Fibroblast of skin of left quadriceps (primary cell): Measurements from ENCODE around the gene ELOF1.
"Not testable (repeated sequence)": the region's sequence is repeated elsewhere in the genome, so short reads cannot be mapped to it uniquely, and the experiment has no call there.

Experiments
- DNase-seq, 2 experiments: peaks; one replicate each; pipeline ENCODE4 v3.0.0-alpha.2; 2013; ENCODE audit warnings: low read depth in 2 of 2

The ELOF1 gene

DNA sequence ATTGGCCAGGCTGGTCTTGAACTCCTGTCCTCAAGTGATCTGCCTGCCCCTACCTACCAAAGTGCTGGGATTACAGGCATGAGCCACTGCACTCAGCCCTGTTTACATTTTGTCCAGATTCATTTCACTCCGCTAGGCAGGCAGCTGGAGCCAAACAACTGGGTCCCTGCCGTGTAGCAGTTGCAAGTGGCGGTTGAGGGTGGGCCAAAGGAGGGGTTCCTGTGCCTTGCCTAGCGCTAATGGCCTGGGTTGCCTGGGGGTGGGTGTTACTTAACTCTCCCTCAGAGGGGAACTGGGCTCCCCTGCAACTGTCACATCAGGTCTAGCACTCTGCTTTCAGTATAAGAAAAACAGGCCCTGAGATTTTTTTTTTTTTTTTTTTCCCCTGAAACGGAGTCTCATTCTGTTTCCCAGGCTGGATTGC is 11.0 kb upstream of the ELOF1 start:
- DNase-seq: no peak

DNA sequence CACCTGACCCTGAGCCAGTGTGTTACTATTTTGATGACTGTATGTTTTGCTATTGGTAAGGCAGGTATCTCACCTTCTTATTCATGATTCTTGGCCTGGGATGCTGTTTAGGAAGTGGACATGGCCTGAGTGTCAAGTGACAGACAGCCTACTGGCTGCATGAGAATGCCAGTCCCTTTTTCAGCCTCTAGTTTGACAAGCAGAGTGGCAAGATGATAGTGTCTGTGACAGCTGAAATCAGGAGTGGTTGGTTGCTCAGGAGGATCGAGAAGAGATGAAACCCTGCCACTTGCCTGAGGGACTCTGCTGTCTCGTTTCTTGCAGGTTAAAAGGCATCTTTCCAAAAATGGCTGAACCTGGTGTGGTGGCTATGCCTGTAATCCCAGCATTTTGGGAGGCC is 7.1 kb upstream of the ELOF1 start:
- DNase-seq: no peak

DNA sequence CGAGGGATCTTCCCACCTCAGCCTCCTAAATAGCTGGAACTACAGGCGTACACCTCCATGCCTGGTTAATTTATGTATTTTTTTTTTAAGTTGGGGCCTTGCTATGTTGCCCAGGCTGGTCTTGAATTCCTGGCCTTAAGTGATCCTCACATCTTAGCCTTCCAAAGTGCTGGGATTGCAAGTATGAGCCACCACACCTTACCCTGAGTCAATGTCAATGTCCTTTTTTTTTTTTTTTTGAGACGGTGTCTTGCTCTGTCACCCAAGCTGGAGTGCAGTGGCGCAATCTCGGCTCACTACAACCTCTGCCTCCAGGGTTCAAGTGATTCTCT is 6.6 kb upstream of the ELOF1 start:
- DNase-seq: not testable (repeated sequence)

DNA sequence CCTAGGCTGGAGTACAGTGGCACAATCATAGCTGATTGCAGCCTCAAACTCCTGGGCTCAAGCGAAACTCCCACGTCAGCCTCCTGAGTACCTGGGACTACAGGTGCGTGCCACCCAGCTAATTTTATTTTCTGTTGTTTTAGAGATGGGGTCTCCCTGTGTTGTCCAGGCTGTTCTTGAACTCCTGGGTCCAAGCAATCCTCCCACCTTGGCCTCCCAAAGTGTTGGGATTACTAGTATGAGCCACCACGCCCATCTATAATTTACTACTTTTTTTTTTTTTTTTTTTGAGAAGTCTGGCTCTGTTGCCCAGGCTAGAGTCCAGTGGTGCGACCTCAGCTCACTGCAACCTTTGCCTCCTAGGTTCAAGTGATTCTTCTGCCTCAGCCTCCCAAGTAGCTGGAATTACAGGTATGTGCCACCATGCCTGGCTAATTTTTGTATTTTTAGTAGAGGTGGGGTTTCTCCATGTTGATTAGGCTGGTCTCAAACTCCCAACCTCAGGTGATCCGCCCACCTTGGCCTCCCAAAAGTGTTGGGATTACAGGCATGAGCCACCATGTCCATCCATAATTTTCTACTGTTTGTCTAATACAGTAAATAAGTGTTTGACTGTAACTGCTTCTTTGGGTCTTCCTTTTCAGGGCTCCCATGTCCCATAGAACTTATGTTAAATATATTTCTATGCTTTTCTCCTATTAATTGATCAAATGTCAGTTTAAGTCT is 5.2 kb upstream of the ELOF1 start:
- not testable (repeated sequence) for DNase-seq

DNA sequence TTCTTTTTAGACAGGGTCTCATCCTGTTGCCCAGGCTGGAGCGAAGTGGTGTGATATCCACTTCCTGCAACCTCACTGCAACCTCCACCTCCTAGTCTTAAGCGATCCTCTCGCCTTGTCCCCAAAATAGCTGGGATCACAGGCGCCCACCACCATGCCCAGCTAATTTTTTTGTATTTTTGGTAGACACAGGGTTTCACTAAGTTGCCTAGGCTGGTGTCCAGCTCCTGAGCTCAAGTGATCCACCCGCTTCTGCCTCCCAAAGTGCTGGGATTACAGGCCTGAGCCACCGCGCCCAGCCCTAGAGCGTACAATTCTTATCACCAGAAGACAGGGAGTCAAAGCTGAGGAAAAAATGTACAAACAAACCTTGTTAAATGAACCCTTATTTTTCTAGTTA is 4.5 kb upstream of the ELOF1 start:
- DNase-seq: no peak

DNA sequence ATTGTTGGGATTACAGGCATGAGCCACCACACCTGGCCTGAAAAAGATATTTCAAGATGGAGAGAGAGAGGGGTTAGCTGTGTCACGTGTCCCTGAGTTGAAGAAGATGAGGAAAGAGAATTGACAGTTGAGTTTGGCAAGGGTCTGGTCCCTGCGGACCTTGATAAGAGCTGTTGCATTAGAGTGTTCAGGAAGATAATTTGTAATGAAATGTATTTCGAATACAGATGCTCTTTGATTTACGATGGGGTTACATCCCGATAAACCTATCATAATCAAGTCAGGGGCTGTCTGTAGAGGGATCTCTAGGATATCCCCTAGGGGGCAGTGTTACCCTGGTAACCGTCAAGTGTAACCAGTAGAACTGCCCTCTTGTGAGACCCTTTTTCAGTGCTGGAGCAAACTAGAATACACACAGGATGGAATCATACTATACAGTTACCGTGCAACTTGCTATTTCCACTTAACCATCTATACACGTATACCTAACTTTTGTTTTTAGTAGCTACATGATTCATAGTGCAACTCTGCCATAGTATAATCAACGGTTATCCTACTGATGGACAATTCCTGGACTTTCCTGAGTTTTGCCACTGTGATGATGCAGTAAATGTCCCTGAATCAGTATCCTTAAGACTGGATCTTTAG is 1.5 kb upstream of the ELOF1 start:
- DNase-seq: peak; percentile 35 to 40

DNA sequence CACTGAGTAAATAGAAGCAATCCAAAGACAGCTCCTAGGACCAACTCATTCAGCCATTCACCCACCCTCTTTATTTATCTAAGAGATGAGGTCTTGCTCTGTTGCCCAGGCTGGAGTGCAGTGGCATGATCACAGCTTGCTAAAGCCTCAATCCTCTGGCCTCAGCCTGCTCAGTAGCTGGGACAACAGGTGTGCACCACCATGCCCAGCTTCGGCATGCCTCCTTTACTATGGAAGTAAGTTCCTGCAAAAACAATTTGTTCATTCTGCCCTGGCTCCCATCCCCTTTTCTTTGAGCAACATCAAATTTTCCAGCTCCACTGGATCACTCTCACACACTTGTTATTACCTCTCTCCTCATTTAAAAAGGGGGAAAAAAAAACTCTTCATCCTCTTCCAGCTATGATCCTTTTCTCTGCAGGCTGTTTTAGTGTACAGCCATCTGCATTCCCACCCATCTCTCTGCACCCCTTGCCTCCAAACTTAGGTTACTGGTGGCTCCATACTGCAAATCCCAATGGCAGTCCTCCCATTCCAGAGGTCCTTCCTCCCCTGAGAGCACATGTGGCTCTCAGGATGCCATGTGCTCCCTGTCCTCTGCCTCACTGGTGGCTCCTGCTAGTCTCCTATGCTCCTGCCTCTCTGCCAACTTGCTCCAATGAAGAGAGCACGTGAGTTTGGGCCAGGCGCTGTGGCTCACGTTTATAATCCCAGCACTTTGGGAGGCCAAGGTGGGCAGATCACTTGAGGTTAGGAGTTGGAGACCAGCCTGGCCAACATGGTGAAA is 2.2 kb downstream of the ELOF1 start:
- DNase-seq: no peak

DNA sequence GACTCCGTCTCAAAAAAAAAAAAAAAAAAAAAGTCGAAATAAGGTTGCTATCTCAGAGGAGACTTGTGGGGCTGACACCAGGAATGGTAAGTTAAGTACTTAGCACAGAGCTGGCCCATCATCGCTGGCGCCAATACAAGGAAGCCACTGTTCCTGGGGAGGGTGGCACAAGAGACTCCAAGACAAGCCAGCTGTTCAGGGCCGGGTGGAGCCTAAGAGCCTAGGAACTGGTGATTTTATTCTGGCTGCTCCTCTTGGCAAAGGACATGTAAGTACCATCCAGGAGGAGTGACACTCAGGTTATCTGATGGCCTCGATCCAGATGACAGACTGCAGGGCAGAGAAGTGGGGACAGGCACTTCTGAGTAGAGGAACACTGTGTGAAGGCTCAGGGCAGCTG is 3.8 kb downstream of the ELOF1 start:
- no peak for DNase-seq

DNA sequence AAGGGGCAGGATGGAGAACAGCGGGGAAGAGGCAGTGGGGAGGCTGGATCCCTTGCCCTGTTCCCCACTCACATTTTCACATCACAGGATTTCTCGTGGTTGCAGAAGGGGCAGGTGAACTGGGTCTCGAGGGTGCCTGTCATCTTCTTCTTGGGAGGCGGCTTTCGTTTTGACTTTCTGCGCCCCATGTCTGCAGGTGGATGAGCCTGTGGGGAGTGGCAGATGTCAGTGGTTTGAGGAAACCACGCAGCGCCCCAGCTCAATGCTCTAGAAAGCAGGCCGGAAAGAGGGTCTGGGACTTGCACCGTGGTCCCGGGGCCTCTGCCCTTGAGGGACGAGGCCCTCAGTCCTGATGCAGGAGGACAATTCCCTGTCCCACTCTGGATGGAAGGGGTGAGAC is 4.9 kb downstream of the ELOF1 start:
- DNase-seq: no peak

DNA sequence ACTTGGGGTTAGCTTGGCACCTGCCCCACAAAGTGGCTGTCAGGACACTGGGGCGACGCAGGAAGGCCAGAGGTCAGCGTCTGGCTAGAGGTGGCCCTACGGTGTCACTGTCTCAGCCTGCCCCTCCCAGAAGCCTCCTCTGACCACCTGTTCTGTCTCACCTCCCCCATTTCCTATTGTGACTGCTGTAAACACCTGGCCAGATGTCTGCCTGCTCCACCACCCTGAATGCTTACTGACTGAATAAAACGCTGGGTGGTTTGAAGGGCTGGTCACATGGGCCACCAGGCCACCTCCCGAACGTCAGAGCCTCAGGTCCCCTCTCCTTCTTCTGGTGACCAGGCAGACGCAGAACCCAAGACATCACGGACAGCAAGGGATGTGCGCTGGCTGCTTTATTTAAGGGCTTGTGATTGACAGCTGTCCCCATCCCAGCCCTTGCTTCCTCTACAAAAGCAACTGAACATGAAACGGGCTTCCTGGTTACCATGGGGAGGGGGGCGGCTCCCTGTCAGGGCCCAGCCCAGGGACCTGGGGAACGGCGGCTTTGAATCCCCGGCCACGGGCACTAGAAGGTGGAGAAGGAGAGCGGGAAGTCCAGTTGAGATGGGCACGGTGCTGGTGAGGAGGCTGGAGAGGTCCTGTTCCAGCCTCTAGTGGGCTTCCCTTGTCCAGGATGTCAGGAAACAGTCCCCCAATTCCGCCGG is 6.2 kb downstream of the ELOF1 start:
- no peak for DNase-seq

DNA sequence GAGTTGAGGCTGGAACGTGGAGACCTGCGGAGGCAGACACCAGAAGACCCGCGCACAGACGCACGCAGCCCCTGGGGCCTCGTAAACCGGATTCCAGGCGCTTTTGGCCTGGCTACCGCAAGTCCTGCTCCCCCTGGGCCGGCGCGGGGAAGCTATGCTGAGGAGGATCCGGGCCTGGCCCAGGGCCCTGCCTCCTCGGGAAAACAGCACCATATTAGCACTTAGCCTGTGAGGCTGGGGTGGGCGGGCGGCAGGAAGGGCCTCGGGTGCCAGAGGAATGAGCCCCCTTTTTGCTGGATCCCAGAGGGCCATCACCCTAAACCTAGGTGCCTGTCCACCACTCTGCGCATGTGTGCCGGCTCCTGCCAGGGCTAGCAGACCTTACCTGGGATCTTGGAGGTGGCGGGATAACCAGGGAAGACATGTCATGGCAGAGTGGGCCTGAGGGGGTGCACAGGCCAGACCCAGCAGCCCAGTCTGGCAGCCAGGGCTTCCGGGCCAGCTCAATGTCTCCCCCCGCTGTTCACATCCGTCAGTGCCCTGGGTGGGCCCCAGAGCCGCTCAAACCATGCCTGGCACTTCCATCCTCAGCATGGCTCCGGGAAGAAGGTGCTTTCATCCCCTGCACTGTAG is 7.3 kb downstream of the ELOF1 start:
- no peak for DNase-seq

DNA sequence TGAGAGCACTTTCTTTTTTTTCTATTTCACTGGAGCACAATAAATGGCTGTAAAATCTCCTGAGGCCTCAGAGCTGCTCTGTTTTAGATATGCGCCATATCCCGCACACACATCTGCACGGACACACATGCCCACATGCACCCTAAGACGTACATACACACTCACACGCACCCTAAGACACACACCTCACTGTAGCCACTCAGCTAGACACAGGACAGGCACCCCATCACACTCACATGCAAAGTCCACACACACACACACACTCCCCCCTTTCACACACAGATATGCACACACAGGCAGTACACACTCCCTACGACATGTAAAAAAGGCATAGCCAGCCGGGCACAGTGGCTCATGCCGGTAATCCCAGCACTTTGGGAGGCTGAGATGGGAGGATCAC is 8.8 kb downstream of the ELOF1 start:
- DNase-seq: no peak

DNA sequence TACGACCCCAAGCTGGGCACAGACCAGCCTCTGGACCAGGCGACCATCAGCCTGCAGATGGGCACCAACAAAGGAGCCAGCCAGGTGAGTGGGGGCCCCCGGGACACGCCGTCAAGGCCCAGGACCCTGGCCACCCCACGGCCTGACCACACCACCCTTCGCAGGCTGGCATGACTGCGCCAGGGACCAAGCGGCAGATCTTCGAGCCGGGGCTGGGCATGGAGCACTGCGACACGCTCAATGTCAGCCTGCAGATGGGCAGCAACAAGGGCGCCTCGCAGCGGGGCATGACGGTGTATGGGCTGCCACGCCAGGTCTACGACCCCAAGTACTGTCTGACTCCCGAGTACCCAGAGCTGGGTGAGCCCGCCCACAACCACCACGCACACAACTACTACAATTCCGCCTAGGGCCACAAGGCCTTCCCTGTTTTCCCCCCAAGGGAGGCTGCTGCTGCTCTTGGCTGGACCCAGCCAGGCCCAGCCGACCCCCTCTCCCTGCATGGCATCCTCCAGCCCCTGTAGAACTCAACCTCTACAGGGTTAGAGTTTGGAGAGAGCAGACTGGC is 9.6 kb downstream of the ELOF1 start:
- DNase-seq: no peak

DNA sequence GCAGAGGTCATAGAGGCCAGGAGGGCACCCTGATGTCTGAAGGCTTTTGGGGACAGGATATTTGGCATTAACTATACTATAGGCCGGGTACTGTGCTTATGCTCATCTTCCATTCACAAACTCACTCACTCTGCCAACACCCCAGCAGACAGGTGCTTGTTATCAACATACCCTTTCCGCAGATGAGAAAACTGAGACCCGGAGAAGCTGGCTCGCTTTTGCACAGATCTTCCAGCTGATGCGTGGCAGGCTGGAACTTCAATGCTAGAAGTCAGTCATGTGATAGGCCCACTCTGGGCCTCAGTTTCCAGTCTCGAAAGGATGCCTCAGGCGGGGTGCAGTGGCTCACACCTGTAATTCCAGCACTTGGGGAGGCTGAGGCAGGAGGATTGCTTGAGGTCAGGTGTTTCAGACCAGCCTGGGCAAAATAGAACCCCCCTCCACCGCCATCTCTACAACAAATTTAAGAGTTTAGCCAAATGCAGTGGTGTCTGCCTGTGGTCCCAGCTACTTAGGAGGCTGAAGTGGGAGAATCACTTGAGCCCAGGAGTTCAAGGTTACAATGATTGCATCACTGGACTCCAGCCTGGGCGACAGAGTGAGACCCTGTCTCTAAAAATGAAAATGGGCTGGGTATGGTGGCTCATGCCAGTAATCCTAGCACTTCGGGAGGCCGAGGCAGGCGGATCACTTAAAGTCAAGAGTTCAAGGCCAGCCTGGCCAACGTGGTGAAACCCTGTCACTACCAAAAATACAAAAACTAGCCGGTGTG is 10.9 kb downstream of the ELOF1 start:
- no peak for DNase-seq

DNA sequence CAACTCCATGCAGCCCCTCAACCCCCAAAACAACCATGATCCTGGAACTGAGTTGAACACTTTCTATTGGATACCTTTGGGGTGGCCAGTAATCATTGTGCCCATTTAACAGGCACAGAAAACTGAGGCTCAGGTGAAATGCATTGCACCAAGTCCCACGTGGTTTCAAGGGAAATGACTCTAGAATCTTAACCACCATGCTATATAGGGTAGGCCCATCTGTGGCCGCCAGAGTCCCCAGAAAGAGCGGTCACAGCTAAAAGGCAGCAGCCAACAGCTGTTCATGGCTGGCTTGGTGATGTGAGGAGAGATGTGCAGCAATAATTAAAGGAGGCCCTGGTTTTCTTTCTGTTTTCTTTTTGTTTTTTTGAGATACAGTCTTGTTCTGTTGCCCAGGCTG is 17.8 kb downstream of the ELOF1 start:
- DNase-seq: no peak

DNA sequence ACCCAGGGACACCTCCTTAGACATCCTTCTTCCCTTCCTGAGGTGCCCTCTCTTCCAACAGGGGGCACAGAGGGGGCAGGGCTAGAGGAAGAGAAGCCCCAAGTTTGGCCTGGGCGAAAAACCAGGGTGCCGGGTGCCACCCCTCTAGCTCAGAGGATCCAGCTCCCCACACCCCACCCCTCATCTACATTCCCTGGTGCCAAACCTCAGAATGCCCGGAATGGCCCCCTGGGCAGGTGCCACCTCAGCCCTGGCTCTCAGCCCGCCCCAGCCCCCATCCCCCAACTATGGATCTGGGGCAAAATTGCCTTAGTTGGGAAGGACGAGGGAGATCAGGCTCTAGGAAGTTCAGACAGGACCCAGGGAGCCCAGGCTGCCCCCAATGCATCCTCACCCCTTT is 18.4 kb downstream of the ELOF1 start:
- DNase-seq: no peak

DNA sequence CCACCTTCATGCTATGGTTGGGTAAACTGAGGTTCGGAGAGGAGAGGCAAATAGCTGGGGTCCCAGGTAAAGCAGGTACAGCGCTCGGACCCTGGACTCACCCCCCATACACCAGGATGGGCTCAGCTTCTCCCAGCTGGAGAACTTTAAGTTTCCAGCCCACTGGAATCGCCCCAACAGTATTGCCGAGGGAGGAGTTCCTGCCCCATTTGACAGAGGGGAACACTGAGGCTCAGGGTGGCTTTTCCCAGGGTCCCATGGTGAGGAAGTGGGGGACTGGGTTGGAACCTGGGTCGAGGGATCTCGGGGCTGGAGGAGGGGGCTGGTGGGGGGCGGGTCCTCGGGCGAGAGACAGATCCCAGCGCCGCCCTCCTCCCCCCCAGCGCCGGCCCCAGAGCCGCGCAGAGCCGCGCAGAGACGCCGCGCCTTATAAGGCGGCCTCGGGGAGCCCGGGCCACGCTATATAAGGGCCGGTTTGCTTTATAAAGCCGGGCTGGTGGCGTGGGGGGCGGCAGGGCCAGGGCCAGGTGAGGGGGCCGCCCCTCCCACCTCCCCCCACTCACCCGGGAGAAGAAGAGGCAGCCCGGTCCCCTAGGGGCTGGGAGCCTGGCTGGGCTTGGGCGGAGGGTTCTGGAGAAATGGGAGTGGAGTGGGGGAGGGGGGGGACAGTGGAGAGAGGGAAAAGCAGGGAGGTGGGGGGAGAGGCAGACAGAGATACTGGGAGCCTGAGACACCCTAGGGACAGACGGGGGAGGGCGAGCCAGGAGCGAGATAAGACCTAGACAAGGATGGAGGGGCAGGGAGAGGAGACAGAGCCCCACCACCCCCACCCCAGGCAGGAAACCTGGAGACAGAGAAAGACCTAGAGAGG is 19.3 kb downstream of the ELOF1 start:
- DNase-seq: peak in 1 of 2 experiments; percentile 41

DNA sequence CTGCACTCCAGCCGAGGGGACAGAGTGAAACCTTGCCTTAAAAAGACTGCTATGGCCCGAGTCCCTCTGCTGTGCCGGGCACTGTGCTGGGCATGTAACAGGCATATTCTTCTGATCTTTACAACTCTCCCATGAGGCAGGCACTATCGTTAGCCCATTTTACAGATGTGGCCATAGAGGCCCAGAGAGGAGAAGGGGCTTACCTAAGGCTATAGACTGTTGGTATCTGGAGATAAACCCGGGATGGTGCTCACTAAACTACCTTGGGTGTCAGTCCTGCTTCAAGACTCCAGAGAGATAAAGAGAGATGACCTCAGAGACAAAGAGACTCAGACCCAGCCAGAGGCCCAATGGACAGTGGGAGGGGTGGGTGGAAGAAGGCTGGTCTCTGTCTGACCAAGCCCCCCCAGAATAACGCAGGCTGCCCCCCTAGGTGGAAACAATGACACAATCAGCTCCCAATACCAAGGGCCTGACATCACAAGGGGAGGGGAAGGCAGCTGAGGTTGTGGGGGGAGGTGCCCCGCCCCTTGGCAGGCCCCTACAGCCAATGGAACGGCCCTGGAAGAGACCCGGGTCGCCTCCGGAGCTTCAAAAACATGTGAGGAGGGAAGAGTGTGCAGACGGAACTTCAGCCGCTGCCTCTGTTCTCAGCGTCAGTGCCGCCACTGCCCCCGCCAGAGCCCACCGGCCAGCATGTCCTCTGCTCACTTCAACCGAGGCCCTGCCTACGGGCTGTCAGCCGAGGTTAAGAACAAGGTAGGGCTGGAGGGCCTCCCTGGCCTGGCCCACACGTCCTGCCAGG is 20.6 kb downstream of the ELOF1 start, which contains the start of gene CNN1:
TSS of gene CNN1 (plus strand) at position 620 of the 805 bp plus-strand sequence. CDS start at position 697, 77 bp downstream.
- peak; percentile 75 to 79 for DNase-seq
